ENCODE results near the gene MEIS3.

- no peak for TF ChIP-seq POLR2A (IDR thresholded peaks at IDR 0.05; ENCODE audit: low read depth, low read length)
- no peak for TF ChIP-seq SPI1 (IDR thresholded peaks at IDR 0.05; ENCODE audit: low read depth, low read length)
- TF ChIP-seq TAF1 (IDR thresholded peaks at IDR 0.05; ENCODE audit: low read depth, low read length) = no peak
- no peak for TF ChIP-seq POLR2AphosphoS5 (IDR thresholded peaks at IDR 0.05; ENCODE audit: low read depth, low read length)
- no peak for TF ChIP-seq PAX5 (IDR thresholded peaks at IDR 0.05; ENCODE audit: insufficient read depth, low read length, severe bottlenecking)
These were observed 16.8 kb downstream of the MEIS3 start for GRCh38 chr19:47402504-47402903.
